HepG2 (cell line): ENCODE data around the gene MFF. TPM values are rescaled to one million over a fixed set of nuclear protein-coding genes. Genes with fewer than 3 reads are reported as not detected.

ENCODE experiments used
- ATAC-seq: fragments of 200-7000 bp; cut with Tn5 transposase; 3 replicates; pipeline ENCODE4 v1.9.1; 2020; ENCODE audit warnings: mild to moderate bottlenecking, moderate library complexity
- BruUV-seq: library from RNA; stranded (reverse); fragments of 400-500 nt; replicated peaks from 2 replicates; lab custom pipeline; 2021; lab: Mats Ljungman, UMichigan
- CTCF ChIA-PET: fragments of 300-600 bp; formaldehyde crosslinking; extraction: SDS; loops from one replicate; lab custom pipeline; 2021; ENCODE audit warnings: low total read pairs, inconsistent platforms, low intra/inter-chr PET ratio; lab: Yijun Ruan, JAX
- POLR2A ChIA-PET: fragments of 350-600 bp; sonication (Branson Sonifier 250); formaldehyde crosslinking; loops from one replicate; lab custom pipeline; 2020; ENCODE audit warnings: antibody characterized with exemption, inconsistent platforms; lab: Yijun Ruan, JAX
- DNase-seq: peaks from one replicate; pipeline ENCODE4 v3.0.0-alpha.2; 2015; ENCODE audit warnings: low spot score
- FAIRE-seq: peaks from 3 replicates; lab custom pipeline; 2011; peaks lifted over from hg19 to GRCh38; lab: Jason Lieb, UNC
- H2AFZ ChIP-seq: one replicate; pipeline ENCODE4 v1.6.1; 2011; ENCODE audit warnings: low read length, inconsistent platforms
- H3K27ac ChIP-seq: fragments of 300-600 bp; 3 replicates; pipeline ENCODE4 v1.8.0; 2011; ENCODE audit warnings: mixed run types, mild to moderate bottlenecking, mixed read lengths, low read length, inconsistent platforms; ENCODE audit not compliant: insufficient read depth; ENCODE audit errors: extremely low read length
- H3K27me3 ChIP-seq, 2 experiments: fragments of 200-600 bp in 1 of 2; 2 replicates in 1 of 2; 3 replicates in 1 of 2; pipeline versions ENCODE4 v1.6.0 to v1.8.0; 2011; ENCODE audit warnings: low read length in 2 of 2, mild to moderate bottlenecking in 2 of 2, moderate library complexity in 2 of 2, inconsistent platforms in 1 of 2; ENCODE audit not compliant: insufficient read depth in 2 of 2, control insufficient read depth in 1 of 2
- H3K36me3 ChIP-seq, 2 experiments: fragments of 200-600 bp in 1 of 2; replicated peaks in 1 of 2; 2 replicates in 1 of 2; 3 replicates in 1 of 2; pipeline versions ENCODE4 v1.5.1 to v1.8.0; 2011; ENCODE audit warnings: low read length in 2 of 2, inconsistent platforms in 1 of 2; ENCODE audit not compliant: insufficient read depth in 2 of 2, control insufficient read depth in 1 of 2
- H3K4me1 ChIP-seq: 2 replicates; pipeline ENCODE4 v1.5.1; 2012; ENCODE audit warnings: low read length, inconsistent platforms; ENCODE audit not compliant: insufficient read depth
- H3K4me2 ChIP-seq: 2 replicates; pipeline ENCODE4 v1.6.0; 2011; ENCODE audit warnings: low read depth, low read length, inconsistent platforms
- H3K4me3 ChIP-seq, 3 experiments: fragments of 200-600 bp in 1 of 3; sonication (generic), shearing (Covaris generic) in 1 of 3; replicated peaks in 1 of 3; 2 replicates each; pipeline ENCODE4 v1.5.1; 2011 to 2016; ENCODE audit warnings: low read length in 3 of 3, inconsistent platforms in 2 of 3, low read depth in 2 of 3, mild to moderate bottlenecking in 2 of 3, control low read depth in 1 of 3, mixed read lengths in 1 of 3; ENCODE audit not compliant: insufficient read depth in 1 of 3
- H3K79me2 ChIP-seq: one replicate; pipeline ENCODE4 v1.6.1; 2011; ENCODE audit warnings: low read length, inconsistent platforms; ENCODE audit not compliant: insufficient read depth
- H3K9ac ChIP-seq: 2 replicates; pipeline ENCODE4 v1.6.0; 2011; ENCODE audit warnings: mild to moderate bottlenecking, low read depth, low read length, inconsistent platforms; ENCODE audit not compliant: insufficient read depth
- H3K9me3 ChIP-seq: 2 replicates; pipeline ENCODE4 v1.5.1; 2012; ENCODE audit warnings: mild to moderate bottlenecking, low read length
- H4K20me1 ChIP-seq: 2 replicates; pipeline ENCODE4 v1.6.0; 2011; ENCODE audit warnings: inconsistent platforms, mild to moderate bottlenecking, low read length, moderate library complexity; ENCODE audit not compliant: insufficient read depth
- ARID5B ChIP-seq: IDR thresholded peaks from 2 replicates; pipeline ENCODE4 v1.4.0; 2020; ENCODE audit warnings: mild to moderate bottlenecking, missing genetic modification reagents
- BRD4 ChIP-seq: sonication (generic); formaldehyde crosslinking; IDR thresholded peaks from 2 replicates; pipeline ENCODE4 v1.4.0; 2020; ENCODE audit warnings: missing genetic modification reagents
- EP300 ChIP-seq, 3 experiments: sonication (generic) in 1 of 3; formaldehyde crosslinking in 1 of 3; IDR thresholded peaks; 2 replicates each; pipeline versions ENCODE4 v1.5.1 to v1.6.1; 2011 to 2020; ENCODE audit warnings: low read depth in 2 of 3, low read length in 2 of 3, borderline replicate concordance in 1 of 3, improper control_type of control experiment in 1 of 3, mild to moderate bottlenecking in 1 of 3, missing genetic modification reagents in 1 of 3, moderate library complexity in 1 of 3
- FOXP4 ChIP-seq: sonication (generic); formaldehyde crosslinking; IDR thresholded peaks from 2 replicates; pipeline ENCODE4 v1.4.0; 2020; ENCODE audit warnings: missing genetic modification reagents
- KMT2A ChIP-seq: sonication (generic); formaldehyde crosslinking; IDR thresholded peaks from 2 replicates; pipeline ENCODE4 v1.4.0; 2020; ENCODE audit warnings: missing genetic modification reagents
- MYPOP ChIP-seq: sonication (generic); formaldehyde crosslinking; IDR thresholded peaks from 2 replicates; pipeline ENCODE4 v1.8.1; 2023; ENCODE audit warnings: mild to moderate bottlenecking, moderate library complexity, missing genetic modification reagents
- NFATC3 ChIP-seq: sonication (generic); formaldehyde crosslinking; IDR thresholded peaks from 2 replicates; pipeline ENCODE4 v1.5.1; 2020; ENCODE audit warnings: mild to moderate bottlenecking, missing genetic modification reagents
- REST ChIP-seq, 2 experiments: IDR thresholded peaks; 2 replicates each; pipeline ENCODE4 v1.6.1; 2011 to 2012; ENCODE audit warnings: low read length in 2 of 2, borderline replicate concordance in 1 of 2, low read depth in 1 of 2, mild to moderate bottlenecking in 1 of 2, moderate library complexity in 1 of 2
- RFXANK ChIP-seq: IDR thresholded peaks from 2 replicates; pipeline ENCODE4 v1.6.1; 2016
- SP2 ChIP-seq: sonication (generic); formaldehyde crosslinking; IDR thresholded peaks from 2 replicates; pipeline ENCODE4 v1.5.1; 2020; ENCODE audit warnings: mild to moderate bottlenecking, missing genetic modification reagents
- SPEN ChIP-seq: sonication (generic); formaldehyde crosslinking; IDR thresholded peaks from 2 replicates; pipeline ENCODE4 v1.5.1; 2020; ENCODE audit warnings: low read depth, mild to moderate bottlenecking, missing genetic modification reagents
- TCF7 ChIP-seq: sonication (generic); IDR thresholded peaks from 2 replicates; pipeline ENCODE4 v1.6.1; 2016; ENCODE audit warnings: antibody characterized with exemption, low read depth
- ZFP41 ChIP-seq: sonication (generic); formaldehyde crosslinking; IDR thresholded peaks from 2 replicates; pipeline ENCODE4 v1.4.0; 2020; ENCODE audit warnings: mild to moderate bottlenecking, missing genetic modification reagents, borderline replicate concordance
- ZNF501 ChIP-seq: sonication (generic); formaldehyde crosslinking; IDR thresholded peaks from 2 replicates; pipeline ENCODE4 v1.5.1; 2020; ENCODE audit warnings: mild to moderate bottlenecking, moderate library complexity, missing genetic modification reagents
- WGBS: methylation state at CpG from one replicate; pipeline ENCODE4 v1.1.6; 2017; ENCODE audit warnings: low lambda C conversion rate; 5-methylcytosine and 5-hydroxymethylcytosine counted together
- in situ Hi-C: cut with HindIII; loops from 2 replicates; pipeline ENCODE4 v1.10.0; 2017; ENCODE audit warnings: low pct_unique_long_range_greater_than_20kb; ENCODE audit not compliant: extremely low pct_ligation_motif_present
- intact Hi-C: fragments of 100-400 bp; cut with micrococcal nuclease; formaldehyde crosslinking; loops from one replicate; pipeline ENCODE4 v1.10.0; 2022; ENCODE audit not compliant: unreplicated experiment
- polyA plus RNA-seq, 8 experiments: library from polyadenylated mRNA; depleted of rRNA in 3 of 8; stranded (reverse) in 7 of 8; unstranded in 1 of 8; fragments of >200 nt; fragmentation: Illumina TruSeq in 4 of 8; extraction: Trizol in 4 of 8; gene quantifications; 2 replicates each; pipeline versions ENCODE4 v1.2.1 to v1.2.3, GENCODE V29; 2011 to 2016; ENCODE audit warnings: low read depth in 4 of 8, missing spikeins in 1 of 8, mixed read lengths in 1 of 8; ENCODE audit not compliant: insufficient read depth in 1 of 8
- total RNA-seq, 5 experiments: library from RNA; depleted of rRNA; stranded (reverse); fragments of >200 nt; fragmentation: Illumina TruSeq; extraction: Trizol; gene quantifications; 2 replicates each; pipeline ENCODE4 v1.2.3, GENCODE V29; 2016; ENCODE audit warnings: low read depth in 1 of 5

Gene MFF
- total and polyA plus RNA-seq, 2 of the 13 experiments (the other 11 are each of a cell fraction or from before 2014, with no cell fraction given), result 81.9 to 156 TPM

- no TSS peak for BruUV-seq
- CTCF ChIA-PET, result no interaction called here
- TF ChIP-seq ZNF501 (CRISPR knock-in tag) (no peak), SPEN (CRISPR knock-in tag) (no peak), EP300 (IDR thresholded peaks at IDR 0.05; ENCODE audit: low read depth in 2 of 2, low read length in 2 of 2) (no peak), EP300 (CRISPR knock-in tag; IDR thresholded peaks at IDR 0.05; ENCODE audit: borderline replicate concordance) (no peak), ARID5B (CRISPR knock-in tag) (peak; percentile 77), ZFP41 (CRISPR knock-in tag) (no peak), FOXP4 (0 out of 2 replicates have a peak, but pooled peaks have one; percentile 31), KMT2A (CRISPR knock-in tag) (no peak), TCF7 (peak; percentile 35; the same call in 1 of the 2 replicates), RFXANK (no peak), MYPOP (CRISPR knock-in tag) (no peak), BRD4 (CRISPR knock-in tag) (no peak), REST (IDR thresholded peaks at IDR 0.05; ENCODE audit: borderline replicate concordance in 1 of 2, low read depth in 1 of 2, low read length in 2 of 2) (0 out of 4 replicates have a peak, but pooled peaks of 1 of the 2 experiments have one; percentile 25), SP2 (CRISPR knock-in tag) (no peak), NFATC3 (no peak)
These were observed 29.2 kb upstream of the MFF start for GRCh38 chr2:227295806-227296205.

More at GRCh38 chr2:227295806-227296205, 29.2 kb upstream of the MFF start:
- no peak overlapping the region for H3K27ac ChIP-seq
- H3K79me2 ChIP-seq, result no peaks in the 10 kb centered on the region
- H3K4me3 ChIP-seq, result no peak overlapping the region
- H3K4me1 ChIP-seq, result peaks cover 13% of the 10 kb centered on the region
- H3K36me3 ChIP-seq, result no peaks in the 10 kb centered on the region
- H2AFZ ChIP-seq, result peak overlapping the region; percentile 50
- 11% methylated on average over 4 of the region's 4 CpGs for WGBS
- H3K27me3 ChIP-seq, result no peaks in the 10 kb centered on the region
- ATAC-seq, result peak; percentile 97
- no peak overlapping the region for H3K9ac ChIP-seq
- intact Hi-C loops (no loop called here), in situ Hi-C loops (no loop called here)
- no peaks in the 10 kb centered on the region for H3K9me3 ChIP-seq
- peak; percentile 35 for DNase-seq
- FAIRE-seq, result peak; percentile 59
- H3K4me2 ChIP-seq, result peak overlapping the region; percentile 44
- H4K20me1 ChIP-seq, result no peaks in the 10 kb centered on the region
- POLR2A ChIA-PET, result no interaction called here
